DMS153 treated with DMSO at 0.1 percent for 48 hours (cell line): ENCODE results near the gene GEN1.

Experiments
- DNase-seq: peaks from one replicate; lab custom pipeline; 2025; ENCODE audit not compliant: unreplicated experiment; lab: John Stamatoyannopoulos, UW

Gene GEN1

GRCh38 chr2:17752246-17752645 lies 1.7 kb upstream of the GEN1 start:
- DNase-seq: no peak

GRCh38 chr2:17752892-17753802 lies 791 bp upstream of the GEN1 start:
- DNase-seq: no peak

- DNase-seq: no peak
Measured at GRCh38 chr2:17754773-17755425, 961 bp downstream of the GEN1 start.

- DNase-seq: no peak
Measured at GRCh38 chr2:17756668-17757067, 2.7 kb downstream of the GEN1 start.

- no peak for DNase-seq
Measured at GRCh38 chr2:17757321-17757720, 3.4 kb downstream of the GEN1 start.

GRCh38 chr2:17758118-17758517 lies 4.2 kb downstream of the GEN1 start:
- no peak for DNase-seq

- no peak for DNase-seq
Measured at GRCh38 chr2:17759805-17760204, 5.9 kb downstream of the GEN1 start.

- DNase-seq: no peak
Measured at GRCh38 chr2:17762451-17762850, 8.5 kb downstream of the GEN1 start.

GRCh38 chr2:17763641-17764333 lies 9.8 kb downstream of the GEN1 start:
- DNase-seq: no peak

- DNase-seq: no peak
Measured at GRCh38 chr2:17765398-17765797, 11.5 kb downstream of the GEN1 start.

- DNase-seq: no peak
Measured at GRCh38 chr2:17768894-17769293, 15.0 kb downstream of the GEN1 start.

- no peak for DNase-seq
Measured at GRCh38 chr2:17771956-17772355, 18.0 kb downstream of the GEN1 start.

- DNase-seq: no peak
Measured at GRCh38 chr2:17772532-17772931, 18.6 kb downstream of the GEN1 start.

- DNase-seq: no peak
Measured at GRCh38 chr2:17780546-17780945, 26.6 kb downstream of the GEN1 start.

GRCh38 chr2:17781482-17781881 lies 27.5 kb downstream of the GEN1 start:
- DNase-seq: no peak

GRCh38 chr2:17786727-17787126 lies 32.8 kb downstream of the GEN1 start:
- no peak for DNase-seq

GRCh38 chr2:17788773-17789172 lies 34.8 kb downstream of the GEN1 start:
- DNase-seq: no peak

- DNase-seq: no peak
Measured at GRCh38 chr2:17790536-17790935, 36.6 kb downstream of the GEN1 start.

GRCh38 chr2:17791121-17791816 lies 37.3 kb downstream of the GEN1 start:
- DNase-seq: no peak

- DNase-seq: no peak
Measured at GRCh38 chr2:17791817-17792130, 37.8 kb downstream of the GEN1 start.

- no peak for DNase-seq
Measured at GRCh38 chr2:17792515-17792914, 38.6 kb downstream of the GEN1 start.
